ENCODE results near the gene NAA20.

The NAA20 gene

GRCh38 chr20:20038586-20038985 is 21.4 kb downstream of the NAA20 start:
- Histone ChIP-seq H3K27me3 (ENCODE audit: control insufficient read depth in 1 of 2, insufficient read depth in 2 of 2, low read length in 2 of 2) (no peaks in the 10 kb centered on the region), H3K36me3 (ENCODE audit: control insufficient read depth in 2 of 2, insufficient read depth in 2 of 2, low read length in 2 of 2) (peaks cover 69 to 84% of the 10 kb centered on the region in 2 donors), H3K9me3 (ENCODE audit: control insufficient read depth in 2 of 2, low read length in 2 of 2) (no peaks in the 10 kb centered on the region), H3K9ac (ENCODE audit: low read length in 2 of 2) (no peak overlapping the region), H3K27ac (ENCODE audit: low read length) (no peak overlapping the region), H3K4me1 (ENCODE audit: control insufficient read depth, insufficient read depth, low read length) (no peaks in the 10 kb centered on the region), H3K4me3 (ENCODE audit: low read length in 2 of 2) (no peak overlapping the region)

DNA sequence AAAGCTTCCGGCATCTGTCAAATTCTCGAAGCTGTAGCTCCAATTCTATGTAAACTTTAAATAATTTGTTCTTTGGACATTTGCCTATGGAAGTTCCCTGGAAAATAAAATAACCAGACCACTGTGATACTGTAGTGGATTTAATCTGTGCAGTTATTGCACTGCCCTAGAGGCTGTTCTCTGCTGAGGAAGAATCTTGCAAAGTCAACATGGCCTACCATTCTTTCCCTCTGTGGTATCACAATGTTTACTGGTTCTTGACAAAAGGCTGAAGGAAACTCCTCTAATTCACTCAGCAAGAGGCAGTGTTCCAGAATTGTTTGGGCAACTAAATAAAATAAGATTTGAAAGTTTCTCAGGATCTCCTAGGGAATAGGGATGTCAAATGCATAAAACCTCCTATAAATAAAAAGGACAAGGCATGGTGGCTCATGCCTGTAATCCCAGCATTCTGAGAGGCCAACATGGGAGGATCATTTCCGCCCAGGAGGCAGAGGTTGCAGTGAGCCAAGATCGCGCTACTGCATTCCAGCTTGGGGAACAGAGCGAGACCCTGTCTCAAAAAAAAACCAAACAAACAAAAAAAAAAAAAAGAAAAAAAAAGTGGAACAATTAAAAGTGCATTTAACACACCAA is 22.7 kb downstream of the NAA20 start:
- Histone ChIP-seq H3K36me3 (ENCODE audit: control insufficient read depth in 2 of 2, insufficient read depth in 2 of 2, low read length in 2 of 2) (peaks cover 71 to 89% of the 10 kb centered on the region in 2 donors), H3K9ac (ENCODE audit: low read length in 2 of 2) (no peak overlapping the region), H3K27ac (ENCODE audit: low read length) (no peak overlapping the region)

DNA sequence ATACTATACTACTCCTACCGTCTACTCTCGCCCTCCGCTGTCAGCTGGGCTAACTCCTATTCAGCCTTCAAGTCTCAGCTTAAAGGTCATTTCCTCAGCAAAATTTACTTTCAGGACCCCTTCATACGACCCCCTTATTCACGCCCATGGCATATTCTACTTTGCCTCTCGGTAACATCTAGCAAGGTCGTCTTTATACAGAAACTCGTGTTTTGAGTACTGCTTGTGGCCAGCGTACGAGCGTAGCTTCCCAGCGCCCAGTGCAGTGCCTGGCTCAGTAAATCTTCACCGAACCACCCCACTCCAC is 34.6 kb downstream of the NAA20 start:
- Histone ChIP-seq H3K9me3 (ENCODE audit: control insufficient read depth in 2 of 2, low read length in 2 of 2) (no peaks in the 10 kb centered on the region), H3K27ac (ENCODE audit: low read length) (peak overlapping the region; percentile 76), H3K27me3 (ENCODE audit: control insufficient read depth in 1 of 2, insufficient read depth in 2 of 2, low read length in 2 of 2) (no peaks in the 10 kb centered on the region), H3K4me3 (ENCODE audit: low read length in 2 of 2) (peak overlapping the region; percentile 97 to 99), H3K36me3 (ENCODE audit: control insufficient read depth in 2 of 2, insufficient read depth in 2 of 2, low read length in 2 of 2) (peaks cover 20 to 32% of the 10 kb centered on the region in 2 donors), H3K4me1 (ENCODE audit: control insufficient read depth, insufficient read depth, low read length) (no peaks in the 10 kb centered on the region), H3K9ac (ENCODE audit: low read length in 2 of 2) (peak overlapping the region; percentile 87 to 92)

More for the DNA sequence above, 22.7 kb downstream of the NAA20 start:
- Histone ChIP-seq H3K27me3 (ENCODE audit: control insufficient read depth in 1 of 2, insufficient read depth in 2 of 2, low read length in 2 of 2) (no peaks in the 10 kb centered on the region), H3K4me1 (ENCODE audit: control insufficient read depth, insufficient read depth, low read length) (no peaks in the 10 kb centered on the region), H3K4me3 (ENCODE audit: low read length in 2 of 2) (no peak overlapping the region), H3K9me3 (ENCODE audit: control insufficient read depth in 2 of 2, low read length in 2 of 2) (no peaks in the 10 kb centered on the region)

- Histone ChIP-seq H3K27ac (ENCODE audit: low read length) (peak within 1 kb of the TSS; percentile 76), H3K9ac (ENCODE audit: low read length in 2 of 2) (peak within 1 kb of the TSS; percentile 87 to 92), H3K36me3 (ENCODE audit: control insufficient read depth in 2 of 2, insufficient read depth in 2 of 2, low read length in 2 of 2) (peaks cover 14 to 27% of the 10 kb centered on the region in 2 donors), H3K9me3 (ENCODE audit: control insufficient read depth in 2 of 2, low read length in 2 of 2) (no peaks in the 10 kb centered on the region), H3K4me1 (ENCODE audit: control insufficient read depth, insufficient read depth, low read length) (no peaks in the 10 kb centered on the region), H3K4me3 (ENCODE audit: low read length in 2 of 2) (peak within 1 kb of the TSS; percentile 97 to 99), H3K27me3 (ENCODE audit: control insufficient read depth in 1 of 2, insufficient read depth in 2 of 2, low read length in 2 of 2) (no peaks in the 10 kb centered on the region)
These were observed 35.2 kb downstream of the NAA20 start, which contains the start of the genes CFAP61 and CRNKL1 for GRCh38 chr20:20052074-20052970. TSS of gene CFAP61 (plus strand) at chr20:20052532. CDS start at chr20:20056654, 4,122 bp downstream. TSS of gene CRNKL1 (minus strand) at chr20:20052466. CDS start at chr20:20052342, 124 bp downstream.

DNA sequence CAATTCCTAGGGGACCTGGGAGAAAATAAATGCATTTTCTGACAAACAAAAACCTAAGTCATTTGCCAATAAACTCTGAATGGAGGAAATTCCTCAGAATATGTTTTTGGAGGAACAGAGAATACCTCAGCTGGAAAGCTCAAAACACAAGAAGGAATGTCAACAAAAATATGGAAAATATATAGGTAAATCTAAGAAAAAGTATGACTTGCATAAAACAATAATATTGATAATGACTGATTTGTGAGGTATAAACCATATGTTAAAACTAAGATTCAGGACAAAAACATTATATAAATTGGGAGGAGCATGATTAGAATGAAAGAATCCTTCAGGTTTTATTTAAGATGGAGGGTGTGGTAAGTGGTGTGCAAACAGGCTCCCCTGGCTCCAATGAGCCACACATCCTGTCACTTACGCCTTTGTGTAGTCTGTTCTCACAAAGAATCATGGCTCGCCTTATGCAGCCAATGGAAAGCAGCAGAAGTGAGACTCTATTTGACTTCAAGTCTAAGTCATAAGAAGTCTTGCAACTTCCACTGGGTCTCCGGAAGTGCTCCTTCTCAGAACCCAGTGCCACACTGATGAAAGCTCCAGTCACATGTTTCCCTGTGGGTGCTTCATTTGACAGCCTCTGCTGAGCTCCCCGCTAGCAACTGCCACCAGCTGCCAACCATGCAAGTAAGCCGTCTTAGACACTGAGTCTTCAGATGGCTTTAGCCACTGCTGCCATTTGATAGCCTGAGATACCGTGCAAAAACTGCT is 43.3 kb downstream of the NAA20 start:
- Histone ChIP-seq H3K36me3 (ENCODE audit: control insufficient read depth in 2 of 2, insufficient read depth in 2 of 2, low read length in 2 of 2) (no peaks in the 10 kb centered on the region), H3K27ac (ENCODE audit: low read length) (no peak overlapping the region), H3K27me3 (ENCODE audit: control insufficient read depth in 1 of 2, insufficient read depth in 2 of 2, low read length in 2 of 2) (no peaks in the 10 kb centered on the region), H3K4me1 (ENCODE audit: control insufficient read depth, insufficient read depth, low read length) (no peaks in the 10 kb centered on the region), H3K4me3 (ENCODE audit: low read length in 2 of 2) (no peak overlapping the region), H3K9me3 (ENCODE audit: control insufficient read depth in 2 of 2, low read length in 2 of 2) (no peaks in the 10 kb centered on the region), H3K9ac (ENCODE audit: low read length in 2 of 2) (no peak overlapping the region)

DNA sequence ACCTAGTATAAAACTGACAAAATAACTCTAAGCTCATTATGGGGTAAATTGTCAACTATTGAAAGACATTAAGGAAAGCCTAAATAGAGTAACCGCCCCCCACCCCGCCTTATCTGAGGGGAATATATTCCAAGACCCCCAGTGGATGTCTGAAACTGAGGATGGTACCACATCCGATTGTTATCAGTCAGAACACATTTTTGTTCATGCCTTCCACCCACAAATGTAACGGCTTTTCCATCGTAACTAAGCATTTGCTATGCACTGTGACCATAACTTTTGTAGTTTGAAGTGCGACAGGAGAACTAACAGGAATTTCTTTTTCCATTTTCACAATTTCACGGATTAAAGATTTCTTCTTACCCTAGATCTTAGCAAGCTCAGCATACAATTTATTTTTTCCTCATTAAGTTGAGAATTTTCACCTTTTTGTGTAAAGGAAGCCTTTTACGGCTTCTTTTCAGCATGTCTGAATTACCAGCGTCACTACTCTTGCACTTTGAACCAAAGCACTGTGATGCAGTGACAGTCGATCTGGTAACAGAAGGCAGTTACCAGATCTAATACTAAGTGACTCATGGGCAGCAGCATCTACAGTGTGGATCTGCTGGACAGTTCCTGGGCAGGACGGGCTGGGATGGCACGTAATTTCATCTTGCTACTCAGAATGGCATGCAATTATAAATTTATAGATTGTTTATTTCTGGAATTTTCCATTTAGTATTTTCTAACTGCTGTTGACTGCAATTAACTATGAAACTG is 47.0 kb downstream of the NAA20 start:
- no peak overlapping the region for H3K9ac ChIP-seq (ENCODE audit: low read length in 2 of 2)
- no peak overlapping the region for H3K4me3 ChIP-seq (ENCODE audit: low read length in 2 of 2)
- H3K36me3 ChIP-seq (ENCODE audit: control insufficient read depth in 2 of 2, insufficient read depth in 2 of 2, low read length in 2 of 2): no peaks in the 10 kb centered on the region
- H3K4me1 ChIP-seq (ENCODE audit: control insufficient read depth, insufficient read depth, low read length): no peaks in the 10 kb centered on the region
- H3K9me3 ChIP-seq (ENCODE audit: control insufficient read depth in 2 of 2, low read length in 2 of 2): no peaks in the 10 kb centered on the region
- H3K27me3 ChIP-seq (ENCODE audit: control insufficient read depth in 1 of 2, insufficient read depth in 2 of 2, low read length in 2 of 2): peaks cover 0 to 2% of the 10 kb centered on the region in 2 donors
- no peak overlapping the region for H3K27ac ChIP-seq (ENCODE audit: low read length)

DNA sequence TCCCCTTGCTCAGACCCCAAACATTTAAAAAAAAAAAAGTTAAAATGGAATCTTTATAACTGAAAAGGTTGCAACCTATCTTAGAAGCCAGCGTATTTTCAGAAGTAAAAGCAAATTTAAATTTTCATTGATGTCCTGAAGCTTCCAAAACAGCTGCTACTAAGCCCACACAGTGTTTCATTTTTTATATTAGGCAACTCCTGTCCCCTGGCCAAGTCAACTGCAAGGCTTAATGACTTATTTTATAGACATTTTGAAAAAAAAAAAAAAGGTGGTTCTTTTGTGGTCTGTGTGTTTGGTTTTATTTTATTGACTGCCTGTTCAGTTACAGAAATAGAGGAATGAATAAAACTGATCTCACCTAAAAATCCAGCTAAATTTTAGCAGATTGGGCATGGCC is 48.2 kb downstream of the NAA20 start:
- H3K4me1 ChIP-seq (ENCODE audit: control insufficient read depth, insufficient read depth, low read length): no peaks in the 10 kb centered on the region
- H3K9me3 ChIP-seq (ENCODE audit: control insufficient read depth in 2 of 2, low read length in 2 of 2): no peaks in the 10 kb centered on the region
- H3K27ac ChIP-seq (ENCODE audit: low read length): no peak overlapping the region
- no peak overlapping the region for H3K9ac ChIP-seq (ENCODE audit: low read length in 2 of 2)
- no peaks in the 10 kb centered on the region for H3K36me3 ChIP-seq (ENCODE audit: control insufficient read depth in 2 of 2, insufficient read depth in 2 of 2, low read length in 2 of 2)
- peaks cover 0 to 2% of the 10 kb centered on the region in 2 donors for H3K27me3 ChIP-seq (ENCODE audit: control insufficient read depth in 1 of 2, insufficient read depth in 2 of 2, low read length in 2 of 2)
- H3K4me3 ChIP-seq (ENCODE audit: low read length in 2 of 2): no peak overlapping the region

DNA sequence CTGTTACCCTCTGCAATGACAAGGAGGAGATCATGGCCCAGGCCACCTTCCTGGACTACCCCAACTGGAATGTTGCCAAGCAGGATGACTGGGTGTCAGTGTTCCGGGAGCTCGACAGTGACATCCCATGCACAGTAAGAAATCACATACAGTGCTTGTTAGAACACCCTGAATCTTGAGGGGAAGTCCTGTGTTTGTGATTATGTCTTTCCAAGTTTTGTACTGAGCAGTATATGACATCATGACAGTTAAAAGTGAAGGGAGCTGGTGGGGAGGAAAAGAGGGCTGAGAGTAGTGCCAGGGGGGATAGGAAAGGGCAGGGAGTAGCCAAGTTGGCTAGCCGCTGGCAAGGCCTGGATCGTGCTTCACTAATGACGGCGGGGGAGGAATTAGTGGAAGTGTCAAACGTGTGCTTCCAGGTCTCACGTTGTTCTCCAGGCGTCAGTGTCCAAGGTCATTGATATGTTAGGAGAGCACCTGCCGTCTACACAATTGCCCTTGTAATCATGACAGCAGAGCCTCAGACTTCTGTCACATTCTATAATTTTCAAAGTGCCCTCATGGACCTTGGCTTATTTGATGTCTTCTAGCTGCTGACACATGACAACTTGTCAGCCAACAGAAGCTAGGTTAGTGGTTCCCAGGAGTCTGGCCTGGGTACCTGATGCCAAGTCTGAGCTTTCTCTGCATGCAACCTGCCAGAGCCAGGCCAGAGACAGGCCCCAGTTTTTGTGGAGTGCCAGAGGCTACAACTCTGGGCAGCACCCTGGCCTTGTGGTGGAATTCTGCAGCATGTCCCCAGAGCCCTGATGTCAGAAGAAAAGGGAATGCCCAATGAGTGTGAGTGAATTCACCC is 53.9 kb downstream of the NAA20 start:
- Histone ChIP-seq H3K9ac (ENCODE audit: low read length in 2 of 2) (no peak overlapping the region), H3K4me1 (ENCODE audit: control insufficient read depth, insufficient read depth, low read length) (no peaks in the 10 kb centered on the region), H3K9me3 (ENCODE audit: control insufficient read depth in 2 of 2, low read length in 2 of 2) (no peaks in the 10 kb centered on the region), H3K4me3 (ENCODE audit: low read length in 2 of 2) (no peak overlapping the region), H3K36me3 (ENCODE audit: control insufficient read depth in 2 of 2, insufficient read depth in 2 of 2, low read length in 2 of 2) (no peaks in the 10 kb centered on the region), H3K27ac (ENCODE audit: low read length) (no peak overlapping the region), H3K27me3 (ENCODE audit: control insufficient read depth in 1 of 2, insufficient read depth in 2 of 2, low read length in 2 of 2) (peaks cover 5 to 11% of the 10 kb centered on the region in 2 donors)

- Histone ChIP-seq H3K27me3 (ENCODE audit: control insufficient read depth in 1 of 2, insufficient read depth in 2 of 2, low read length in 2 of 2) (peaks cover 5 to 12% of the 10 kb centered on the region in 2 donors), H3K9me3 (ENCODE audit: control insufficient read depth in 2 of 2, low read length in 2 of 2) (no peaks in the 10 kb centered on the region), H3K4me1 (ENCODE audit: control insufficient read depth, insufficient read depth, low read length) (no peaks in the 10 kb centered on the region), H3K4me3 (ENCODE audit: low read length in 2 of 2) (no peak overlapping the region), H3K27ac (ENCODE audit: low read length) (no peak overlapping the region), H3K9ac (ENCODE audit: low read length in 2 of 2) (no peak overlapping the region), H3K36me3 (ENCODE audit: control insufficient read depth in 2 of 2, insufficient read depth in 2 of 2, low read length in 2 of 2) (no peaks in the 10 kb centered on the region)
These were observed 56.7 kb downstream of the NAA20 start for GRCh38 chr20:20073801-20074371.

Measured in stomach smooth muscle (tissue), 2 donors.